HepG2 (cell line): Measurements from ENCODE around the gene ARHGAP45. TPM values are rescaled to one million over a fixed set of nuclear protein-coding genes. Genes with fewer than 3 reads are reported as not detected.

ENCODE experiments used
- CCAR2 ChIP-seq: fragments of 200-400 bp; formaldehyde crosslinking; optimal IDR thresholded peaks from 2 replicates; pipeline ENCODE3; 2018; ENCODE audit warnings: low read depth, mild to moderate bottlenecking, low read length, moderate library complexity
- FOXC1 ChIP-seq: sonication (generic); formaldehyde crosslinking; IDR thresholded peaks from 2 replicates; pipeline ENCODE4 v1.8.0; 2022; ENCODE audit warnings: mild to moderate bottlenecking, missing genetic modification reagents, borderline replicate concordance
- RBAK ChIP-seq: sonication (generic); formaldehyde crosslinking; IDR thresholded peaks from 2 replicates; pipeline ENCODE4 v1.5.1; 2020; ENCODE audit warnings: mild to moderate bottlenecking, missing genetic modification reagents
- TEAD2 ChIP-seq: sonication (generic); formaldehyde crosslinking; IDR thresholded peaks from 2 replicates; pipeline ENCODE4 v1.9.0; 2021; ENCODE audit warnings: missing genetic modification reagents
- ZMYM4 ChIP-seq: sonication (generic); formaldehyde crosslinking; IDR thresholded peaks from 2 replicates; pipeline ENCODE4 v1.8.1; 2023; ENCODE audit warnings: mild to moderate bottlenecking, missing genetic modification reagents
- ZNF225 ChIP-seq: sonication (generic); formaldehyde crosslinking; IDR thresholded peaks from 2 replicates; pipeline ENCODE4 v1.4.0; 2020; ENCODE audit warnings: mild to moderate bottlenecking, missing genetic modification reagents
- ZNF232 ChIP-seq: sonication (generic); formaldehyde crosslinking; IDR thresholded peaks from 2 replicates; pipeline ENCODE4 v1.4.0; 2020; ENCODE audit warnings: missing genetic modification reagents, borderline replicate concordance
- ZNF235 ChIP-seq: sonication (generic); formaldehyde crosslinking; IDR thresholded peaks from 2 replicates; pipeline ENCODE4 v1.8.1; 2023; ENCODE audit warnings: mild to moderate bottlenecking, missing genetic modification reagents, borderline replicate concordance
- ZNF333 ChIP-seq: sonication (generic); formaldehyde crosslinking; IDR thresholded peaks from 2 replicates; pipeline ENCODE4 v1.4.0; 2020; ENCODE audit warnings: mild to moderate bottlenecking, missing genetic modification reagents, borderline replicate concordance
- ZNF33A ChIP-seq: sonication (generic); formaldehyde crosslinking; IDR thresholded peaks from 2 replicates; pipeline ENCODE4 v1.5.1; 2020; ENCODE audit warnings: missing genetic modification reagents, mild to moderate bottlenecking, moderate library complexity, borderline replicate concordance
- ZNF703 ChIP-seq: sonication (generic); formaldehyde crosslinking; IDR thresholded peaks from 2 replicates; pipeline ENCODE4 v1.5.1; 2020; ENCODE audit warnings: missing genetic modification reagents, mild to moderate bottlenecking, moderate library complexity, borderline replicate concordance
- polyA plus RNA-seq, 8 experiments: library from polyadenylated mRNA; depleted of rRNA in 3 of 8; stranded (reverse) in 7 of 8; unstranded in 1 of 8; fragments of >200 nt; fragmentation: Illumina TruSeq in 4 of 8; extraction: Trizol in 4 of 8; gene quantifications; 2 replicates each; pipeline versions ENCODE4 v1.2.1 to v1.2.3, GENCODE V29; 2011 to 2016; ENCODE audit warnings: low read depth in 4 of 8, missing spikeins in 1 of 8, mixed read lengths in 1 of 8; ENCODE audit not compliant: insufficient read depth in 1 of 8
- total RNA-seq, 5 experiments: library from RNA; depleted of rRNA; stranded (reverse); fragments of >200 nt; fragmentation: Illumina TruSeq; extraction: Trizol; gene quantifications; 2 replicates each; pipeline ENCODE4 v1.2.3, GENCODE V29; 2016; ENCODE audit warnings: low read depth in 1 of 5
- TF ChIP-seq, protein P1 (sequence below): IDR thresholded peaks from 2 replicates; pipeline ENCODE4 v1.6.1; 2016
- TF ChIP-seq, protein P2 (sequence below): sonication (generic); formaldehyde crosslinking; IDR thresholded peaks from 2 replicates; pipeline ENCODE4 v1.4.0; 2020; ENCODE audit warnings: missing genetic modification reagents, borderline replicate concordance
- TF ChIP-seq, protein P3 (sequence below): sonication (generic); formaldehyde crosslinking; IDR thresholded peaks from 2 replicates; pipeline ENCODE4 v1.5.0; 2020; ENCODE audit warnings: mild to moderate bottlenecking, missing genetic modification reagents, borderline replicate concordance
- TF ChIP-seq, protein P4 (sequence below): sonication (generic); formaldehyde crosslinking; IDR thresholded peaks from 2 replicates; pipeline ENCODE4 v1.5.1; 2020; ENCODE audit warnings: mild to moderate bottlenecking, missing genetic modification reagents, moderate library complexity
- TF ChIP-seq, protein P5 (sequence below): sonication (generic); formaldehyde crosslinking; IDR thresholded peaks from 2 replicates; pipeline ENCODE4 v1.4.0; 2020; ENCODE audit warnings: missing genetic modification reagents
- TF ChIP-seq, protein P6 (sequence below): sonication (generic); formaldehyde crosslinking; IDR thresholded peaks from 2 replicates; pipeline ENCODE4 v1.5.0; 2020; ENCODE audit warnings: mild to moderate bottlenecking, missing genetic modification reagents

The ARHGAP45 gene
- total and polyA plus RNA-seq, 2 of the 13 experiments (the other 11 are each of a cell fraction or from before 2014, with no cell fraction given): 0.84 to 32.0 TPM

DNA sequence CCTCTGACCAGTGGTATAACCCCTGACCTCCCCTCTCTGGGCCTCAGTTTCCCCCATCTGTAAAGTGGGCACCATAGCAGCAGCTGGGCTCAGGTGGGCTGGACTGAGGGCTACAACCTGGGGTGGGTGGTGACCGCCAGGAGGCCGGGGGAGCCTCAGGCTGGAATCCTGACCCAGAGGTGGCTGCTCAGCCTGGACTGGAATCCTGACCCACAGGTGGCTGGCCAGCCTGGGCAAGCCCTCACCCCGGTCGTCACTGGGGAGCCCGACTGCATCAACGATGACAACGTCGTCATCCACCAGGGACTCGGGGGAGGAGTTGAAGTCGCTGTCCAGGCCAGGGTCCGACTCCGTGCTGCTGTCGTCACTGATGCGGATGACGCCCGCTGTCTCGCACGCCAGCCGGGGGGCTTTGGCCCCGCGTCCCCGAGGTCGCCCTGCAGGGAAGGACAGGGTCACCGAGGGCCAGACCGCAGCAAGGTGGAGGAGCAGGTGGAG lies 47.1 kb downstream of the ARHGAP45 start (continued):
- TF ChIP-seq, protein P1, sequence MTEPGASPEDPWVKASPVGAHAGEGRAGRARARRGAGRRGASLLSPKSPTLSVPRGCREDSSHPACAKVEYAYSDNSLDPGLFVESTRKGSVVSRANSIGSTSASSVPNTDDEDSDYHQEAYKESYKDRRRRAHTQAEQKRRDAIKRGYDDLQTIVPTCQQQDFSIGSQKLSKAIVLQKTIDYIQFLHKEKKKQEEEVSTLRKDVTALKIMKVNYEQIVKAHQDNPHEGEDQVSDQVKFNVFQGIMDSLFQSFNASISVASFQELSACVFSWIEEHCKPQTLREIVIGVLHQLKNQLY: no peak
- TF ChIP-seq ZNF235 (CRISPR knock-in tag): no peak
- TF ChIP-seq, protein P2, sequence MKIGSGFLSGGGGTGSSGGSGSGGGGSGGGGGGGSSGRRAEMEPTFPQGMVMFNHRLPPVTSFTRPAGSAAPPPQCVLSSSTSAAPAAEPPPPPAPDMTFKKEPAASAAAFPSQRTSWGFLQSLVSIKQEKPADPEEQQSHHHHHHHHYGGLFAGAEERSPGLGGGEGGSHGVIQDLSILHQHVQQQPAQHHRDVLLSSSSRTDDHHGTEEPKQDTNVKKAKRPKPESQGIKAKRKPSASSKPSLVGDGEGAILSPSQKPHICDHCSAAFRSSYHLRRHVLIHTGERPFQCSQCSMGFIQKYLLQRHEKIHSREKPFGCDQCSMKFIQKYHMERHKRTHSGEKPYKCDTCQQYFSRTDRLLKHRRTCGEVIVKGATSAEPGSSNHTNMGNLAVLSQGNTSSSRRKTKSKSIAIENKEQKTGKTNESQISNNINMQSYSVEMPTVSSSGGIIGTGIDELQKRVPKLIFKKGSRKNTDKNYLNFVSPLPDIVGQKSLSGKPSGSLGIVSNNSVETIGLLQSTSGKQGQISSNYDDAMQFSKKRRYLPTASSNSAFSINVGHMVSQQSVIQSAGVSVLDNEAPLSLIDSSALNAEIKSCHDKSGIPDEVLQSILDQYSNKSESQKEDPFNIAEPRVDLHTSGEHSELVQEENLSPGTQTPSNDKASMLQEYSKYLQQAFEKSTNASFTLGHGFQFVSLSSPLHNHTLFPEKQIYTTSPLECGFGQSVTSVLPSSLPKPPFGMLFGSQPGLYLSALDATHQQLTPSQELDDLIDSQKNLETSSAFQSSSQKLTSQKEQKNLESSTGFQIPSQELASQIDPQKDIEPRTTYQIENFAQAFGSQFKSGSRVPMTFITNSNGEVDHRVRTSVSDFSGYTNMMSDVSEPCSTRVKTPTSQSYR: no peak
- no peak for TF ChIP-seq ZNF333 (CRISPR knock-in tag)
- TF ChIP-seq, protein P3, sequence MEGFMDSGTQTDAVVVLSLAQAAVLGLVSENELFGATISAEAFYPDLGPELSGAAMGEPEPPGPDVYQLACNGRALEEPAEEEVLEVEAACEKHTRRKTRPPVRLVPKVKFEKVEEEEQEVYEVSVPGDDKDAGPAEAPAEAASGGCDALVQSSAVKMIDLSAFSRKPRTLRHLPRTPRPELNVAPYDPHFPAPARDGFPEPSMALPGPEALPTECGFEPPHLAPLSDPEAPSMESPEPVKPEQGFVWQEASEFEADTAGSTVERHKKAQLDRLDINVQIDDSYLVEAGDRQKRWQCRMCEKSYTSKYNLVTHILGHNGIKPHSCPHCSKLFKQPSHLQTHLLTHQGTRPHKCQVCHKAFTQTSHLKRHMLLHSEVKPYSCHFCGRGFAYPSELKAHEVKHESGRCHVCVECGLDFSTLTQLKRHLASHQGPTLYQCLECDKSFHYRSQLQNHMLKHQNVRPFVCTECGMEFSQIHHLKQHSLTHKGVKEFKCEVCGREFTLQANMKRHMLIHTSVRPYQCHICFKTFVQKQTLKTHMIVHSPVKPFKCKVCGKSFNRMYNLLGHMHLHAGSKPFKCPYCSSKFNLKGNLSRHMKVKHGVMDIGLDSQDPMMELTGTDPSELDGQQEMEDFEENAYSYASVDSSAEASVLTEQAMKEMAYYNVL (CRISPR knock-in tag): 0 out of 2 replicates have a peak, but pooled peaks have one; percentile 32
- no peak for TF ChIP-seq ZNF225 (CRISPR knock-in tag)
- TF ChIP-seq, protein P4, sequence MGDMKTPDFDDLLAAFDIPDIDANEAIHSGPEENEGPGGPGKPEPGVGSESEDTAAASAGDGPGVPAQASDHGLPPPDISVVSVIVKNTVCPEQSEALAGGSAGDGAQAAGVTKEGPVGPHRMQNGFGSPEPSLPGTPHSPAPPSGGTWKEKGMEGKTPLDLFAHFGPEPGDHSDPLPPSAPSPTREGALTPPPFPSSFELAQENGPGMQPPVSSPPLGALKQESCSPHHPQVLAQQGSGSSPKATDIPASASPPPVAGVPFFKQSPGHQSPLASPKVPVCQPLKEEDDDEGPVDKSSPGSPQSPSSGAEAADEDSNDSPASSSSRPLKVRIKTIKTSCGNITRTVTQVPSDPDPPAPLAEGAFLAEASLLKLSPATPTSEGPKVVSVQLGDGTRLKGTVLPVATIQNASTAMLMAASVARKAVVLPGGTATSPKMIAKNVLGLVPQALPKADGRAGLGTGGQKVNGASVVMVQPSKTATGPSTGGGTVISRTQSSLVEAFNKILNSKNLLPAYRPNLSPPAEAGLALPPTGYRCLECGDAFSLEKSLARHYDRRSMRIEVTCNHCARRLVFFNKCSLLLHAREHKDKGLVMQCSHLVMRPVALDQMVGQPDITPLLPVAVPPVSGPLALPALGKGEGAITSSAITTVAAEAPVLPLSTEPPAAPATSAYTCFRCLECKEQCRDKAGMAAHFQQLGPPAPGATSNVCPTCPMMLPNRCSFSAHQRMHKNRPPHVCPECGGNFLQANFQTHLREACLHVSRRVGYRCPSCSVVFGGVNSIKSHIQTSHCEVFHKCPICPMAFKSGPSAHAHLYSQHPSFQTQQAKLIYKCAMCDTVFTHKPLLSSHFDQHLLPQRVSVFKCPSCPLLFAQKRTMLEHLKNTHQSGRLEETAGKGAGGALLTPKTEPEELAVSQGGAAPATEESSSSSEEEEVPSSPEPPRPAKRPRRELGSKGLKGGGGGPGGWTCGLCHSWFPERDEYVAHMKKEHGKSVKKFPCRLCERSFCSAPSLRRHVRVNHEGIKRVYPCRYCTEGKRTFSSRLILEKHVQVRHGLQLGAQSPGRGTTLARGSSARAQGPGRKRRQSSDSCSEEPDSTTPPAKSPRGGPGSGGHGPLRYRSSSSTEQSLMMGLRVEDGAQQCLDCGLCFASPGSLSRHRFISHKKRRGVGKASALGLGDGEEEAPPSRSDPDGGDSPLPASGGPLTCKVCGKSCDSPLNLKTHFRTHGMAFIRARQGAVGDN (CRISPR knock-in tag): 0 out of 2 replicates have a peak, but pooled peaks have one; percentile 0
- TF ChIP-seq, protein P5, sequence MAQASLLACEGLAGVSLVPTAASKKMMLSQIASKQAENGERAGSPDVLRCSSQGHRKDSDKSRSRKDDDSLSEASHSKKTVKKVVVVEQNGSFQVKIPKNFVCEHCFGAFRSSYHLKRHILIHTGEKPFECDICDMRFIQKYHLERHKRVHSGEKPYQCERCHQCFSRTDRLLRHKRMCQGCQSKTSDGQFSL (CRISPR knock-in tag): no peak
- TF ChIP-seq TEAD2 (CRISPR knock-in tag): no peak
- TF ChIP-seq ZNF33A (CRISPR knock-in tag): no peak
- no peak for TF ChIP-seq ZMYM4
- no peak for TF ChIP-seq CCAR2
- TF ChIP-seq, protein P6, sequence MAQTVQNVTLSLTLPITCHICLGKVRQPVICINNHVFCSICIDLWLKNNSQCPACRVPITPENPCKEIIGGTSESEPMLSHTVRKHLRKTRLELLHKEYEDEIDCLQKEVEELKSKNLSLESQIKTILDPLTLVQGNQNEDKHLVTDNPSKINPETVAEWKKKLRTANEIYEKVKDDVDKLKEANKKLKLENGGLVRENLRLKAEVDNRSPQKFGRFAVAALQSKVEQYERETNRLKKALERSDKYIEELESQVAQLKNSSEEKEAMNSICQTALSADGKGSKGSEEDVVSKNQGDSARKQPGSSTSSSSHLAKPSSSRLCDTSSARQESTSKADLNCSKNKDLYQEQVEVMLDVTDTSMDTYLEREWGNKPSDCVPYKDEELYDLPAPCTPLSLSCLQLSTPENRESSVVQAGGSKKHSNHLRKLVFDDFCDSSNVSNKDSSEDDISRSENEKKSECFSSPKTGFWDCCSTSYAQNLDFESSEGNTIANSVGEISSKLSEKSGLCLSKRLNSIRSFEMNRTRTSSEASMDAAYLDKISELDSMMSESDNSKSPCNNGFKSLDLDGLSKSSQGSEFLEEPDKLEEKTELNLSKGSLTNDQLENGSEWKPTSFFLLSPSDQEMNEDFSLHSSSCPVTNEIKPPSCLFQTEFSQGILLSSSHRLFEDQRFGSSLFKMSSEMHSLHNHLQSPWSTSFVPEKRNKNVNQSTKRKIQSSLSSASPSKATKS: no peak
- TF ChIP-seq ZNF232: no peak
- TF ChIP-seq RBAK (CRISPR knock-in tag): no peak
- TF ChIP-seq FOXC1: 0 out of 2 replicates have a peak, but pooled peaks have one; percentile 10
- TF ChIP-seq ZNF703: no peak
